NCI-H524 treated with DMSO at 0.1 percent for 48 hours (cell line): ENCODE results near the gene ZPLD1.

Experiments used
- DNase-seq: peaks from one replicate; lab custom pipeline; 2025; lab: John Stamatoyannopoulos, UW

The ZPLD1 gene

DNA sequence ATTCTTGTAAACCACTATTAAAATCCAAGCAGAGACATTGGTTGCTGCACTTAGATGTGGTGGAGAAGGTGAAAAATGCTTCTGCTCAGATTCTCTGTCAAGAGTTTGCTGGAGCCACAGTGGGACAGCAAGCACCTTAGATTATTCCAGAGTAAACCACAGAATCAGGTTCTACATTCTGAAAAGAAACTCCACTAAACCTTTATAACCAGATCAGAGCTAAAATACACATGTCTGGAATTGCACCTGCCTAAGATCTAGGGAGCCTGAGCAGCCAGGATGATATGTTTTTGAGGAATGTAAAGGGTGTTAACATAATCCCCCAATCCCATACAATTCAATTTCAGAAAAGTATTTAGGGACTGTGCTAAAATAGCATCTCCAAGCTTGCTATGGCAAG is at the start of gene ZPLD1:
Gene ZPLD1 (plus strand): TSS at position 301 of the 400 bp plus-strand sequence. CDS start 3,473 bp downstream, outside the sequence.
- no peak for DNase-seq

GRCh38 chr3:102390171-102390864 is 44.5 kb upstream of the ZPLD1 start:
- no peak for DNase-seq

DNA sequence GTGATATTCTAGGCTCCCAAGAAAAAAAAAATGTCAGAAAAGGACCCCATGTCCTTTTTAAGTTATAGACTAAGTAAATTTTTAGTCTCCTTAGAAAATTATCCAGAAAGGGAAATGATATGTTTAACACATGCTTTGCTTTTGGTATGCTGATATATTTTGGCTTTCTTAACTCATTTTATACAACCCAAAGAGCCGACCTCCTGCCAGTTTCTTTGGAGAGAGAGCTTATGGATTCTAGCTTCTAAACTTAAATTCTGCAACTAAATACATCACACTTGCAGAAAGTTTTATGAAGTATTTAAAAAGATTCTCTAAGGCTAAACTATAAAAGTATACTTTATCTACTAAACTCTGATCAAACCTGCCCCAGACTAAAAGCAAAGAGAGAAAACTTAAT is 43.9 kb upstream of the ZPLD1 start:
- no peak for DNase-seq

DNA sequence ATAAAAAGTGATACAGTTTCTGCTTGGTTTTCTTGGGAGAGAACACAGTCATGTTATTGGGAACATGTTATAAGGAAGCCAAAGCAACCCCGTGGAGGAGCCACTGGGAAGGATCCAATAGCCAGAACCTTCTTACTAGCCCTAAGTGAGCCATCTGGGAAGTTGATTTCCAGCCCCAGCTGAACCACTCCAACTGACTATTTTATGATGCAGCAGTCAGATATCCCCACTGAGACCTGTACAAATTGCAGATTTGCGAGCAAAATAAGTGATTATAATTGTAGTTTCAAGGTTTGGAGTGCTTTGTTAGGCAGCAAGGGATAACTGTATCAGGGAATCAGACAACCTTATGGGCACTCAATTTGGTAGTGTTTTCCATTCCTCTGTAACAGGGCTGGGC is 43.3 kb upstream of the ZPLD1 start:
- DNase-seq = no peak

GRCh38 chr3:102394517-102394916 is 40.3 kb upstream of the ZPLD1 start:
- DNase-seq = no peak

DNA sequence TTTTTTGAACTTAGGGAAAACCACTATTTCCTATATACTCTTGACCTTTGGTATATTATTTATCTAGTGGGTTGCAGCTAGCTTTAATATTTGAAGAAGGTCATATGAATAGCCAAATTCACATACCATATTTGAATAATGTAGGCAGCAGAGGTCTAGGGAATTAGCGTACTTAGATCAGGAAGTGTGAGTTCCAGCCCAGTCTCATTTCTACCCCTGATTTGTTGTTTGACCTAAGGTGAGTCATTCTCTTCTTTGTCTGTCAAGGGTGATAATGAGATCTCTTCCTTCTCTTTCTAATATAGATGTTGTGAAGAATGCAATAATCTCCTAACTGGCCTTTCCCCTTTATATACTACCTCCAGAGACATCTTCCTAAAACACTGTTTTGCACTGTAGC is 36.6 kb upstream of the ZPLD1 start:
- no peak for DNase-seq

- DNase-seq = no peak
Observed at GRCh38 chr3:102398666-102399065, 36.1 kb upstream of the ZPLD1 start.

DNA sequence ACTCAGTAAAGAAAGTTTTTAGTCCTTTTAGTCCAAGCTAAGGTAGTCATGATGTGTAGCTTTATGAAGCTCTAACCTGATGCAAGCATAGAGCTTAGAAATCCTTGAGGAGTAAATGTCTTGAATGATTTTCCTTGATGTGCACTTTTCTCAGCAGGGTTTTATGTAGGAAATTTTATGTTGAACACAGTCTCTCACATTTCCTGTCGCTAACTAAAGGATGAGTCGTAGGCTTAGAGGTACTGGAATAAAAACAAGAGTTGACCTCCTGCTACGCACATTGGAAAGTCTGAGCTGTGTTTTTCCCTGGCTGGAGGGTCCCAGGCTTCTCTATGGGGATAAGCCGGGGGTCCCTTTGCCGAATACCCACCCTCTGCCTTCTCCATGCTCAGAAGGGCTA is 34.7 kb upstream of the ZPLD1 start:
- DNase-seq = no peak

DNA sequence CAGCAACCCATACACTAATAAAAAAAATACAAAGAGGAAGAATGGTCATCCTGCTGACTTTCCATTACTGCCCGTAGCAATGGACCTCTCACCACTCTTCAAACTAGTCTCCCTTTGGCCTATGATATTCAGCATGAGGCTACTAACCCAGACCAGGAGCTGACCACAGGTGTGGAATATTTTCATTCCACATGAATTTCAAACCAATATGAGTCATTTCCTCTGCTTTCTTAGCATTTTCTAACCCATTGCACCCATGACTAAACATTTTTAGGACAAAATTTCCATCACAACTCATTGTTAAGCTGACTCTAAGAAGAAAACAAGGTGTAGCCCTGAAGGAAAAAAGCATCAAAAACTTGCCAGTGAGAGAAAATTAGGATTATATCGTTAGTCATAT is 34.0 kb upstream of the ZPLD1 start:
- no peak for DNase-seq

- no peak for DNase-seq
Observed at GRCh38 chr3:102410616-102411015, 24.2 kb upstream of the ZPLD1 start.

GRCh38 chr3:102415553-102415952 is 19.3 kb upstream of the ZPLD1 start:
- no peak for DNase-seq

DNA sequence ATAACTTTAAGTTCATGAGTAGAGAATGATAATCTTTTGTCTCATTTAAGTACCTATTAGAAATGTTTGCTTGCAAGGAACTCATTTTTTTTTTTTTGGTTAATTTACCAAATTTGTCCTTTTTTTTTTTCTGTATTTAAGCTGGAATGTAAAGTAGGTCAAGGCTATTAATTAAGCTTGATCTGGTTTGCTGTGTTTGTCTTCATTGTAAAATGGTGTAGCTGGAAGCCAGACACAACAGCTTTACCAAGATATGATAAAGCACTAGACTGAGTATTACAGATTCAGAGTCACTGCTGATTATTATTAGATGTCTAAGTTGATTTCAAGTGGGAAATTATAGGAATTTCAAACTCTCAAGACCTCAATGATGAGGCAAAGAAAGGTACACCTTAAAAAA is 15.0 kb upstream of the ZPLD1 start:
- no peak for DNase-seq

- no peak for DNase-seq
Observed at GRCh38 chr3:102441832-102442231, 7.0 kb downstream of the ZPLD1 start.

DNA sequence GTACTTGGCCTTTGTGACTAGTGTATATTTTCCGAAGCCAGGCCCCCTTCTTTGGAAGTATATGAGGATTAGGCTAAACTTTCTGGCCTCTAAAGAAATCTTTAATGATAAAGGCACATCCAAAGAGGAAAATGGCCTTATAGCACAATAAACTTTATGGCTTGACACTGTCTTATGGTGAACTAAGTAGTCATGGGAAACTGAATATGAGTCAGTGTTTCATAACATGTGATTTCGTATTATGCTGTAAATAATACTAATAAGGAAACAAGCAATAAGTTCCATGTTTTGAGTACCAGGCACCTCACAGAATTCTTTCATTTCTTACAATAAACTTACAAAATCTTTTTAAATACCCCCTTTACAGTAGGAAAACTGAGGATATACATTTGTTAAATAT is 8.2 kb downstream of the ZPLD1 start:
- DNase-seq = no peak

- peak; percentile 84 for DNase-seq
Observed at GRCh38 chr3:102444101-102444500, 9.3 kb downstream of the ZPLD1 start.

DNA sequence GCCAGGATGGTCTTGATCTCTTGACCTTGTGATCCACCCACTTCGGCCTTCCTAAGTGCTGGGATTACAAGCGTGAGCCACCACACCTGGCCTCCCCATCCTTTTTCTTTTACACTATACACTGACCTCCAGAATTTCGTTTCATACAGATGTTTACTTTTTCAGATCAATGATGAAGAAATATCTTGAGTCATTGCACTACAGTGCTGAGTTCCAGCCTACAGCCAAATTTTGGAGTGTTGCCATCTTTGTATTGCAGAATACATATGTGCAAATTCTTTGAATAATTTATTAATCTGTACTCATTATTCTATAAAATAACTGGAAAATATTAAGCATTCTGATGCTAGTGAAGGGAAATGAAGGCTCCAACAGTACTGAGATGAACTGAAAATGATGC is 12.5 kb downstream of the ZPLD1 start:
- no peak for DNase-seq

- DNase-seq = no peak
Observed at GRCh38 chr3:102449341-102449740, 14.5 kb downstream of the ZPLD1 start.

DNA sequence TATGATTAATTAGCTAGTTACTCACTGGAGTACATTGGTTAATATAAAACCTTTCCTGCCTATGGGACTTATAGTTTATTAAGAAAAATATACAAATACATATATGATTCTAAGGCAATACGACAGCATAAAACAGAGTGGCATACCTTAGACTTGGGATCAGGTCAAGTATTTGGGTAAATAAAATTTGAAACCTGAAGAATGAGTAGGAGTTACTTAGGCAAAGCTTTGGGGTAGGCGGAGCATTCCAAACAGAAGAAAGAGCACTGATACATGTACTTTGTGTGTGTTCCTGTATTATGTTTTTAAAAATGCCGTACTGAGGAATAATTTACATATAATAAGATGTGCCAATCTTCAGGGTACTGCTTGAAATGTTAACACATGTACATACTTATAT is 15.1 kb downstream of the ZPLD1 start:
- DNase-seq = no peak

DNA sequence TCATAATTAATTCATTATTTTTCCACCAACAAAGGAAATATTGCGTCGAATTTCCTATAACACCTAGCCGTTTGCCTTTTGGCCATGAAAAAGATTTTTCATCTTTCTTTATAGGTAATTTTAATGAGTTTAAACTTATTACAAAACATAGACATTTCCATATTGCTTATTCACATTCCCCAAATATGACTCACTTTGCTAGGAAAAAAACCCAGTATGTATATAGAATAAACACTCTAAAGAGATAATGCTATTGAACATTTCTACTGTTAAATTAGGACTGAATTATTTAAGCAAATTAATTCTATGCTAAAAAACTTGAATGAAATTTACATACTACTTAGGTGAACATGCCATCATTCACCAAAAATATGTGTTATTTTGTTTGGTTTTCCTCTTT is 16.2 kb downstream of the ZPLD1 start:
- no peak for DNase-seq

GRCh38 chr3:102451543-102451942 is 16.7 kb downstream of the ZPLD1 start:
- DNase-seq = no peak

DNA sequence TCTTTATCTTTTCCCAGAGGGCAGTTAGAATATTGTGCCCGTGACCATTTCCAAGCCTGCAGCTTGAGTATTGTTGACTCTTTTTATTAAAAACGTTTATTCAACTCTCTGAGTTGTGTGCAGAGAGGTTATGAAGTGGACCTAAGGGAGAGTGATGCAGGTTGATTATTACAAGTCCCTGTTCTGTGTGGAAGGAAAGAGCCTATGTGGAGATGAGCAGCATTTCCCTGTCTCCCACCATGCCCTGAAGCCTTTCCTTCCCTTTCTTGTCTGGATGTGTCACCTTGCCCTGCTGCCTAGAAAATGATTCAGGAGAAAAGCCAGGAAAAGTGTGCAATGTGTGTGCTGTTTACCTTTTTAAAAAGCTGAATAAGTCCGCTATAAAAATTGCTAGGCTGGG is 19.4 kb downstream of the ZPLD1 start:
- no peak for DNase-seq

DNA sequence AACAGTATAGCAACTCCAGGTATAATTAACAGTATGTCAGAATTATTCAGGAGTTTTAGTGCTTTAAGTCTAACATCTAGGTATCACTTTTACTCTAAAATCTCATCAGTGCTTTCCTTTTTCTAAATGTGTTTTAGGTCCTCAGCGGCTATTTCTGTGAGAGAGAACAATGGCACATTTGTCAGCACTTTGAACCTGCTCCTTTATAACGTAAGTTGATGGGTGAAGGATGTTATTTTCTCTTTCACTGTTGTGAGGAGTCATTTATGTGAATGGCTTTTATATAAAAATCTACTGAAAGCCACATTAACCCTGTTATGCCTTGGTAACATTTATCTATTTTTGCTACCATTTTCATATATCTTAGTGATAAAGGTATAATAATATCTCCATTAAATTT is 22.8 kb downstream of the ZPLD1 start:
- no peak for DNase-seq

GRCh38 chr3:102460579-102460978 is 25.8 kb downstream of the ZPLD1 start:
- DNase-seq = no peak

DNA sequence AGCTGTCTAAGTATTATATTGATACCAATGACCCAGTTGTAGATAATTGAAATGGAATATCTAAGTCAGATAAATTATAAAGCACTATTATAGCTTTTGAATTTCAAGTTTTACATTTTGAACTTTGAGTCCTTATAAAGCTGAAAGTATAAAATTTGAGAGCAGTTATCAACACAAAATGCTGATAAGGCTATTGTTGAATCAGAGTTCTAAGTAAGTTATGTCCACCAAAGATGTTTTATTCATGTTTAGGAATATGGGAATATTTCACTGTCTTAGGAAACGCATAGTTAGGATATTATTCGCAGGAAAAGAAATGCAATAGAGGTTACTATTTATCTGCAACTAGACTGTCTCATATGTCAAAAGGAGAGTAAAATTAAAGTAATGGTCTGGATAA is 29.4 kb downstream of the ZPLD1 start:
- no peak for DNase-seq

- no peak for DNase-seq
Observed at GRCh38 chr3:102466001-102466400, 31.2 kb downstream of the ZPLD1 start.
